Mesenchymal stem cell (in vitro differentiated cells and primary cell): ENCODE results near the gene HOXB2.
"Not testable (repeated sequence)": the region's sequence is repeated elsewhere in the genome, so short reads cannot be mapped to it uniquely, and the experiment has no call there.

Experiments used
- DNase-seq: peaks from one replicate; pipeline ENCODE4 v3.0.0-alpha.2; 2013
- H2AFZ ChIP-seq: one replicate; pipeline ENCODE4 v1.6.1; 2013; ENCODE audit warnings: low read depth, mild to moderate bottlenecking, control low read depth, inconsistent platforms, low read length, moderate library complexity
- H2AK5ac ChIP-seq: 2 replicates; pipeline ENCODE4 v1.6.1; 2013; ENCODE audit warnings: low read length, moderate library complexity, mild to moderate bottlenecking, inconsistent platforms; ENCODE audit not compliant: severe bottlenecking
- H2BK120ac ChIP-seq: one replicate; pipeline ENCODE4 v1.6.1; 2013; ENCODE audit warnings: low read depth, mild to moderate bottlenecking, inconsistent platforms, low read length, moderate library complexity
- H2BK12ac ChIP-seq, 2 experiments: one replicate each; pipeline ENCODE4 v1.6.1; 2013; ENCODE audit warnings: inconsistent platforms in 2 of 2, low read length in 2 of 2, mild to moderate bottlenecking in 2 of 2, moderate library complexity in 2 of 2, control low read depth in 1 of 2
- H2BK15ac ChIP-seq: one replicate; pipeline ENCODE4 v1.6.1; 2013; ENCODE audit warnings: mild to moderate bottlenecking, low read depth, inconsistent platforms; ENCODE audit not compliant: poor library complexity, severe bottlenecking
- H2BK5ac ChIP-seq: 2 replicates; pipeline ENCODE4 v1.6.1; 2013; ENCODE audit warnings: low read depth, mild to moderate bottlenecking, low read length, control low read depth, inconsistent platforms; ENCODE audit not compliant: poor library complexity, severe bottlenecking
- H3K14ac ChIP-seq, 2 experiments: one replicate each; pipeline ENCODE4 v1.6.1; 2013; ENCODE audit warnings: inconsistent platforms in 2 of 2, low read length in 2 of 2, control low read depth in 1 of 2, mild to moderate bottlenecking in 1 of 2, moderate library complexity in 1 of 2
- H3K18ac ChIP-seq, 2 experiments: one replicate each; pipeline ENCODE4 v1.6.1; 2013; ENCODE audit warnings: inconsistent platforms in 2 of 2, low read length in 2 of 2, control low read depth in 1 of 2, low read depth in 1 of 2, mild to moderate bottlenecking in 1 of 2
- H3K23ac ChIP-seq, 2 experiments: one replicate each; pipeline ENCODE4 v1.6.1; 2013; ENCODE audit warnings: inconsistent platforms in 2 of 2, low read length in 2 of 2, mild to moderate bottlenecking in 2 of 2, moderate library complexity in 2 of 2, control low read depth in 1 of 2
- H3K27ac ChIP-seq: 2 replicates; pipeline ENCODE4 v1.5.1; 2013; ENCODE audit warnings: mild to moderate bottlenecking, moderate library complexity, low read length, control low read depth, inconsistent platforms; ENCODE audit not compliant: poor library complexity, severe bottlenecking
- H3K27me3 ChIP-seq, 2 experiments: 2 replicates each; pipeline versions ENCODE4 v1.6.1 to v1.7.0; 2013; ENCODE audit warnings: low read length in 2 of 2, mild to moderate bottlenecking in 2 of 2, moderate library complexity in 2 of 2, control low read depth in 1 of 2, inconsistent platforms in 1 of 2; ENCODE audit not compliant: control insufficient read depth in 1 of 2, insufficient read depth in 1 of 2
- H3K36me3 ChIP-seq, 2 experiments: 2 replicates each; pipeline versions ENCODE4 v1.6.1 to v1.7.0; 2013; ENCODE audit warnings: low read length in 2 of 2, control low read depth in 1 of 2, inconsistent platforms in 1 of 2, low read depth in 1 of 2, mild to moderate bottlenecking in 1 of 2; ENCODE audit not compliant: insufficient read depth in 2 of 2, control insufficient read depth in 1 of 2
- H3K4ac ChIP-seq, 2 experiments: one replicate each; pipeline ENCODE4 v1.6.1; 2013; ENCODE audit warnings: inconsistent platforms in 2 of 2, low read length in 2 of 2, mild to moderate bottlenecking in 2 of 2, moderate library complexity in 2 of 2, control low read depth in 1 of 2, low read depth in 1 of 2
- H3K4me1 ChIP-seq: 2 replicates; pipeline ENCODE4 v1.6.1; 2013; ENCODE audit warnings: low read depth, low read length, control low read depth; ENCODE audit not compliant: control insufficient read depth, insufficient read depth
- H3K4me2 ChIP-seq: 2 replicates; pipeline ENCODE4 v1.6.1; 2013; ENCODE audit warnings: low read length, mild to moderate bottlenecking, inconsistent platforms; ENCODE audit not compliant: poor library complexity, severe bottlenecking
- H3K4me3 ChIP-seq, 2 experiments: 2 replicates each; pipeline versions ENCODE4 v1.5.1 to v1.7.0; 2013; ENCODE audit warnings: low read length in 2 of 2, mild to moderate bottlenecking in 2 of 2, control low read depth in 1 of 2, low read depth in 1 of 2; ENCODE audit not compliant: insufficient read depth in 1 of 2
- H3K79me1 ChIP-seq: replicated peaks from 2 replicates; pipeline ENCODE4 v1.6.1; 2013; ENCODE audit warnings: mild to moderate bottlenecking, control low read depth, low read length, inconsistent platforms; ENCODE audit not compliant: poor library complexity, severe bottlenecking
- H3K9ac ChIP-seq: 2 replicates; pipeline ENCODE4 v1.7.0; 2013; ENCODE audit warnings: mild to moderate bottlenecking, low read length, moderate library complexity
- H3K9me3 ChIP-seq: 2 replicates; pipeline ENCODE4 v1.7.0; 2013; ENCODE audit warnings: mild to moderate bottlenecking, low read length; ENCODE audit not compliant: control insufficient read depth
- H4K8ac ChIP-seq: one replicate; pipeline ENCODE4 v1.6.1; 2013; ENCODE audit warnings: inconsistent platforms, mild to moderate bottlenecking, low read length, moderate library complexity
- H4K91ac ChIP-seq: one replicate; pipeline ENCODE4 v1.6.1; 2013; ENCODE audit warnings: mild to moderate bottlenecking, low read length, inconsistent platforms
- WGBS: methylation state at CpG from one replicate; pipeline ENCODE4 v1.1.7; 2013; ENCODE audit warnings: mixed read lengths; 5-methylcytosine and 5-hydroxymethylcytosine counted together

HOXB2 gene

GRCh38 chr17:48509708-48510107 lies 35.2 kb downstream of the HOXB2 start:
- not testable (repeated sequence) for H2AK5ac ChIP-seq, H3K9me3 ChIP-seq, H3K14ac ChIP-seq, H3K4me2 ChIP-seq, H4K91ac ChIP-seq, H3K27ac ChIP-seq, H2BK15ac ChIP-seq, H2BK12ac ChIP-seq, H3K27me3 ChIP-seq, H3K18ac ChIP-seq, H2BK120ac ChIP-seq, H3K4me3 ChIP-seq, H3K4ac ChIP-seq, DNase-seq, H3K4me1 ChIP-seq, H3K36me3 ChIP-seq, H2BK5ac ChIP-seq, H2AFZ ChIP-seq, H3K9ac ChIP-seq, H3K79me1 ChIP-seq, H4K8ac ChIP-seq, H3K23ac ChIP-seq
- WGBS: 100% methylated on average over 1 of the region's 7 CpGs

- Histone ChIP-seq H3K36me3 (no peaks in the 10 kb centered on the region), H4K91ac (no peak overlapping the region), H3K4ac (peak overlapping the region in 1 of 2 experiments; percentile 19), H3K4me3 (no peak overlapping the region), H3K79me1 (no peaks in the 10 kb centered on the region), H3K14ac (no peak overlapping the region), H3K18ac (peak overlapping the region; percentile 8 to 31), H2BK15ac (no peak overlapping the region), H2AK5ac (no peak overlapping the region), H4K8ac (no peak overlapping the region), H2BK12ac (peak overlapping the region; percentile 7 to 81), H3K27me3 (no peaks in the 10 kb centered on the region), H3K4me2 (no peak overlapping the region), H3K23ac (no peak overlapping the region), H2AFZ (no peak overlapping the region), H3K27ac (no peak overlapping the region), H3K9me3 (no peaks in the 10 kb centered on the region), H3K4me1 (peaks cover 3% of the 10 kb centered on the region), H3K9ac (no peak overlapping the region), H2BK5ac (no peak overlapping the region), H2BK120ac (no peak overlapping the region)
- WGBS: 91% methylated on average over 5 of the region's 5 CpGs
- no peak for DNase-seq
Observed at GRCh38 chr17:48506246-48506645, 38.7 kb downstream of the HOXB2 start.

GRCh38 chr17:48505788-48506187 lies 39.1 kb downstream of the HOXB2 start:
- Histone ChIP-seq H3K79me1 (no peaks in the 10 kb centered on the region), H4K91ac (no peak overlapping the region), H3K4ac (no peak overlapping the region), H3K14ac (no peak overlapping the region), H3K36me3 (no peaks in the 10 kb centered on the region), H3K27ac (no peak overlapping the region), H3K4me3 (no peak overlapping the region), H2BK120ac (no peak overlapping the region), H3K18ac (no peak overlapping the region), H2BK12ac (no peak overlapping the region), H2BK5ac (no peak overlapping the region), H3K9me3 (no peaks in the 10 kb centered on the region), H3K23ac (no peak overlapping the region), H3K4me2 (no peak overlapping the region), H2BK15ac (no peak overlapping the region), H3K9ac (no peak overlapping the region), H3K27me3 (no peaks in the 10 kb centered on the region), H3K4me1 (peaks cover 3% of the 10 kb centered on the region), H2AFZ (no peak overlapping the region), H4K8ac (no peak overlapping the region), H2AK5ac (no peak overlapping the region)
- peak; percentile 98 for DNase-seq
- 0% methylated on average over 1 of the region's 1 CpG for WGBS

GRCh38 chr17:48504953-48505352 lies 40.0 kb downstream of the HOXB2 start:
- H2BK120ac ChIP-seq: no peak overlapping the region
- H2BK12ac ChIP-seq: peak overlapping the region in 1 of 2 experiments; percentile 32
- no peak overlapping the region for H4K8ac ChIP-seq
- no peak overlapping the region for H3K18ac ChIP-seq
- H3K27me3 ChIP-seq: no peaks in the 10 kb centered on the region
- no peak overlapping the region for H3K9ac ChIP-seq
- H3K4me1 ChIP-seq: peaks cover 3% of the 10 kb centered on the region
- no peak overlapping the region for H3K14ac ChIP-seq
- H3K23ac ChIP-seq: no peak overlapping the region
- H3K4me2 ChIP-seq: no peak overlapping the region
- no peak overlapping the region for H3K4me3 ChIP-seq
- WGBS: 85% methylated on average over 2 of the region's 2 CpGs
- no peak overlapping the region for H3K4ac ChIP-seq
- H2BK5ac ChIP-seq: no peak overlapping the region
- H2BK15ac ChIP-seq: no peak overlapping the region
- H3K36me3 ChIP-seq: no peaks in the 10 kb centered on the region
- DNase-seq: no peak
- no peak overlapping the region for H2AK5ac ChIP-seq
- no peak overlapping the region for H2AFZ ChIP-seq
- H3K79me1 ChIP-seq: no peaks in the 10 kb centered on the region
- H3K27ac ChIP-seq: no peak overlapping the region
- H3K9me3 ChIP-seq: no peaks in the 10 kb centered on the region
- no peak overlapping the region for H4K91ac ChIP-seq
